CD4-positive, alpha-beta T cell treated with Interleukin-10 for 1 hour (primary cell): Measurements from ENCODE around the gene ASGR2.
"Not testable (repeated sequence)": the region's sequence is repeated elsewhere in the genome, so short reads cannot be mapped to it uniquely, and the experiment has no call there.

Experiments used
- DNase-seq: peaks from one replicate; pipeline ENCODE4 v3.0.0-alpha.2; 2020

Gene ASGR2, protein sequence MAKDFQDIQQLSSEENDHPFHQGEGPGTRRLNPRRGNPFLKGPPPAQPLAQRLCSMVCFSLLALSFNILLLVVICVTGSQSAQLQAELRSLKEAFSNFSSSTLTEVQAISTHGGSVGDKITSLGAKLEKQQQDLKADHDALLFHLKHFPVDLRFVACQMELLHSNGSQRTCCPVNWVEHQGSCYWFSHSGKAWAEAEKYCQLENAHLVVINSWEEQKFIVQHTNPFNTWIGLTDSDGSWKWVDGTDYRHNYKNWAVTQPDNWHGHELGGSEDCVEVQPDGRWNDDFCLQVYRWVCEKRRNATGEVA

GRCh38 chr17:7114241-7114874, at the start of gene ASGR2:
Gene ASGR2 (minus strand): TSS chr17:7114822. CDS start chr17:7114240, 582 bp downstream.
- DNase-seq = no peak

DNA sequence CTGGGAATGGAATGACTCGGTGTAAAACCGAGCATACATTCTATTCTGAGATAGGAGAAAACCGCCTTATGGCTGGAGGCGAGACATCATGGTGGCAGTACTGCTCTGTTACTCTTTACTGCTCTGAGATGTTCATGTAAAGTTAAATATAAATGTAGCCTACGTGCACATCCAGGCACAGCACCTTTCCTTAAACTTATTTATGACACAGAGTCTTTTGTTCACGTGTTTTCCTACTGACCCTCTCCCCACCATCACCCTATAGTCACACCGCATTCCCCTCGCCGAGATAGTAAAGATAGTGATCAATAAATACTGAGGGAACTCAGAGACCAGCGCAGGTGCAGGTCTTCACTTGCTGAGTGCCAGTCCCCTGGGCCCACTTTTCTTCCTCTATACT, 44.9 kb upstream of the ASGR2 start:
- not testable (repeated sequence) for DNase-seq

GRCh38 chr17:7158424-7158823, 43.8 kb upstream of the ASGR2 start:
- DNase-seq = not testable (repeated sequence)

GRCh38 chr17:7156342-7156940, 41.8 kb upstream of the ASGR2 start:
- DNase-seq = no peak

- peak; percentile 4 for DNase-seq
Measured at GRCh38 chr17:7147772-7148171, 33.1 kb upstream of the ASGR2 start.

GRCh38 chr17:7146115-7146514, 31.5 kb upstream of the ASGR2 start:
- DNase-seq = no peak

GRCh38 chr17:7144213-7144612, 29.6 kb upstream of the ASGR2 start:
- DNase-seq = no peak

DNA sequence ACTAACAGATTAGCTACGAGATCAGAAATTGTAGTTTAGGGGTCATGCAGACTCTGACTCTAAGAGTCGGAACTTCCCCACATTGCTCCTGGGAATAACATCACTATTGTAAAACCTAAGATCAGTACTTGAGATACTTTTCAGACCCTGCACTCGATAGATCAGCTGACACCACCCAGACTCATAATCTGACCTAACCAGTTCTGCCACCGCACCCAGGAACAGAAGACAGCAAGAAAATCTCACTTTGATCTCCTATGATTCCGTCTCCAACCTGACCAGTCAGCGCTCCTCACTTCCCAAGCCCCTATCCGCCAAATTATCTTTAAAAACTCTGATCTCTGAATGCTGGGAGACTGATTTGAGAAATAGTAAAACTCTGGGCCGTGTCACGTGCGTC, 27.2 kb upstream of the ASGR2 start:
- DNase-seq = no peak

- no peak for DNase-seq
Measured at GRCh38 chr17:7139400-7139799, 24.8 kb upstream of the ASGR2 start.

DNA sequence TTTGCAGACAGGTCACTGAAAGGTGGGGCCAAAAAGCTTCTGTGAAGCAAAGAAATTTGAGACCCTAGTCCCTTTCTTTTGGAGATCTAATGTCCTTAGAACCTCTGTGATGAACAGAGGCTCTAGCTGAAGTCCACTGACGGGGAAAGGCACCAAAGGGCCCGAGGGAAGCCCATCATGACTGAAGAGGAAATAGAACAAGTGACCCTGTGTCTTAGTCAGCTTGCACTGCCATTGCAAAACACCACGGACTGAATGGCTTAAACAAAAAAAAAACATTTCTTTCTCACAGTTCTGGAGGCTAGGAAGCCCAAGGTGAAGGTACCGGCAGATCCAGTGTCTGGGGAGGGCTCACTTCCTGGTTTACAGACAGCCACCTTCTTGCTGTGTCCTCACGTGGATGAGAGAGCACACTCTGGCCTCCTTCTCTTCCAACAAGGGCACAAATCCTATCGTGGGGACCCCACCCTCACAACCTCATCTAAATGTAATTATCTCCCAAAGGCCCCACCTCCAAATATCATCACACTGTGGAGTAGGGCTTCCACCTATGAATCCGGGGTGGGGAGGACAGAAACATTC, 24.3 kb upstream of the ASGR2 start:
- no peak for DNase-seq

DNA sequence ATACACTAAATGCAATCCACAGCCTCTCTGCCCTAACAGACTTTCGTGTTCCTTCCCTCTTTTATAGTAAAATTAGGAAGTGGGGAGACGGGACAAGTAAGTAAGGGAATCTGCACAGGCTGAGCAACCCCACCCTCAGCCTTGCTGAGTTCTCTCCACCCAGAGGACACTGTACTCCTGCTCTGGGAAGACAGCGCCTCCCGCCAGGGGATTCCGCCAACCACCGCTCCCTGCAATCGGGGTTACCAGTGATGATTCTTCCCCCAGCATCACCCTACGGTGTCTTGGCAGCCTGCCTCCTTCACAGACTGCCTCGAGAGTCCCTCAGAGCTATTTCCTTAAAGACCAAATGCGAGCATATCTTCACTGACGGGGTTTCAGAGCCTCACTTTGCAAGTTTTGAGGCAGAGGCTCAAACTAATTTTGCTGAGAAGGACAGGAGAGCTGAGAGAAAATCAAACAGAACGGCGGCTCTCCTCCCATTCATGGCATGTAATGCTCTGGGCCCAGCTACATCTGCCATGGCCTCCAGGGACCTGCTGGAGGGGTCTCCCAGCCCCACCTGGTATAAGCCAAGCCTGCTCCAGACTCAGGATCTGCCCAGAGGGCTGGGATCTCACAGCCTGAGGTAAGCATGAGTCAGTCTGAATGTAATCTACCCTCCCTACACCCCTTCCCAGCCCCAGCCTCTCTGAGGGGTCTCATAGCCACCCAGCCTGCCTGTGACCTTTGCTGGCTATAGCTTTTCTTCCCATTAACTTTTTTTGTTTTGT, 22.7 kb upstream of the ASGR2 start:
- DNase-seq = no peak

- peak; percentile 79 for DNase-seq
Measured at GRCh38 chr17:7136266-7136877, 21.8 kb upstream of the ASGR2 start.

DNA sequence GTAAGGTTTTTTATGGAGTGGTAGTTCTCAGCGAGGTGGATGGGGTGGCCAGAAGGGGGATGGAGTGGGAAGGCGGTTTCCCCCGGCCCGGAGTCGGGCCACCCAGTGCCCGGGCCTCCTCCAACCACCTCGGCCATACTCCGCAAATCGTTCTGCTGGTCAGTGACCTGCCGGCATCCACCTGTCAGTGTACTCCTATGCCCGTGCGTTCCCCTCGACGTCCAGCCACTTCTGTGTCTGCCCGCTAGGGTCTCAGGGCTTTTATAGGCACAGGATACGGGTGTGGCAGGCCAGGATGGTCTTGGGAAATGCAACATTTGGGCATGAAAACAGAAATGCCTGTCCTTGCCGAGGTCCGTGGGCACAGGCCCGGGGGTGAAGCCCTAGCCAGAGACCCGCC, 19.3 kb upstream of the ASGR2 start:
- DNase-seq = no peak

- DNase-seq = peak; percentile 54
Measured at GRCh38 chr17:7133424-7133823, 18.8 kb upstream of the ASGR2 start.

DNA sequence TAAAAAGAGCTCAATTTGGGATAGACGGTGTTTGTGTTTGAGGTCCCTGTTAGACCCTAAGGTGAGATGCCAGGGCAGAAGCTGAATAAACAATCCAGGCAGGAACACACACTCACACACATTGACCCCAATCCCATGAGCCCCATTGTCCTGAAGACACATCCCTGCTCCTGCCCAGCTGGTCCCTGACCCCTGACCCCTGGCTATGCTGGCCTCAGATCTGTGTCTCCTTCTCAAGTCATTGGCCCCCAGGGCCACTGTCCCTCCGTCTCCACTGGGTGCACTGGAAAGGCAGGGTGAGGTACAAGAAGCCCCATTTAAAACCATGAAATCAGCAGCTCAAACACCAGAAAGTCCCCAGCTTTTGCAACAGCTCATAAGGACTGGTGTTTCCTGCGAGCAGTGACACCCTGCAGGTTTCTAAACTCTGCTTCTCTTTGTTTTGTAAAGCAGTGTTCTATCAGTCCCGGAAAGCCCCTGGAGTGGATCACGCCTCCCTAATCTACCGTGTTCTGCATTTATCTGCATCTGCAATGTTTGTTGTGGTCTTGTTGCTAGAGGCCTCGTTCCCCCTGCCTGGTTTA, 18.0 kb upstream of the ASGR2 start:
- peak; percentile 84 for DNase-seq

DNA sequence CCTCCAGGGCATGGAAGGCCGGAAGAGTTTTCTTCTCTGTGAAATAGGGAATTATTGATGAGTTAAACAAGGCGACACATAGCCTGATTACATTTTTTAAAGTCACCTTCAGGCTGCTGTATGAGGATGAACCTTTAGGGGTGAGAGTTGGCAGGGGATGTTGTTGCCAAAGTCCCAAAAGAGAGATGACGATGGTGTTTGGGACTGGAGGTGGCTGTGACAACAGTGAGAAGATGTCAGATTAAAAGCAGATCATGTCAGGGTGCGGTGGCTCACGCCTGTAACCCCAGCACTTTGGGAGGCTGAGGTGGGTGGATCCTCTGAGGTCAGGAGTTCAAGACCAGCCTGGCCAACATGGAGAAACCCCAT, 16.8 kb upstream of the ASGR2 start:
- DNase-seq = no peak

- no peak for DNase-seq
Measured at GRCh38 chr17:7130621-7131422, 16.2 kb upstream of the ASGR2 start.

DNA sequence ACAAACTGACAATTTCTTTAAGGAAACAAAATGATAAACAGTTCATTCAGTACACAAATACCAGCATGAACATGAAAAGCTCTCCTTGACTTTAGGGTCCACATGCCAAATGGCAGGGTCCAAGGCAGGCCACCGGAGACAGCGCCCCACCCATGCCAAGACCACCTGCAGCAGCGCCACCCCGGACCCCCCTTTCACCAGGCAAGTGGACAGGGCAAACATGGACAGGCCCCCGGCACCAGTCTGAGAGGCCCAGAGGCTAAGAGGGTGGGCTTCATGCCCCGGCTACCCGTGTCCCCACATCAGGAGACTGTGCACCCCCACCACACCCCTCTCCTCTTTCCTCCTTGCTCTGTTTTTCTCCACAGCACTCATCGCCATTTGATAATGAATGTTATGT, 14.7 kb upstream of the ASGR2 start:
- no peak for DNase-seq

DNA sequence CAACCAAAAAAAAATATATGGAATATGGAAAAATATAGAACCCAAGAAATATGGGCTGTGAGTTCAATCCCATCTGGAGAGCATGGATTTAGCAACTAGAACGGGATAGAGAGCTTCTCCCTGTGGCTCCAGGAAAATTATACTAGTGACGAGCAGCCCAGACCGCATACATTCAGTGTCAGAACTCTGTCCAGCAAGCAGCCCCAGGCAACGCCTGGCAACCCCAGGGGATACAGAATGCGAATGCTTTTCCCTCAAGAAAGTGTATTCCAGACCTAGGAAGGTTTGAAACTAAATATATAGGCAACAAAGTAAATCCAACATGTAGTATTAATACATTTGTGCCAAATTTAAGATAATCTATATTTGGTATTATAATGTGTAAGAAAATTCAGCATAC, 13.5 kb upstream of the ASGR2 start:
- no peak for DNase-seq

- not testable (repeated sequence) for DNase-seq
Measured at GRCh38 chr17:7127501-7127900, 12.9 kb upstream of the ASGR2 start.

- not testable (repeated sequence) for DNase-seq
Measured at GRCh38 chr17:7126386-7126785, 11.8 kb upstream of the ASGR2 start.
